K562 (cell line): ENCODE measurements around the gene KCNK4. TPM values are rescaled to one million over a fixed set of nuclear protein-coding genes. Genes with fewer than 3 reads are reported as not detected.

Experiments used
- ATAC-seq: fragments of 200-7000 bp; cut with Tn5 transposase; 3 replicates; pipeline ENCODE4 v1.9.1; 2020; ENCODE audit warnings: moderate library complexity
- BruUV-seq: library from RNA; stranded (reverse); fragments of 400-500 nt; replicated peaks from 2 replicates; lab custom pipeline; 2021; lab: Mats Ljungman, UMichigan
- CTCF ChIA-PET: fragments of 300-600 bp; formaldehyde crosslinking; extraction: SDS; loops from one replicate; lab custom pipeline; 2021; ENCODE audit warnings: low intra/inter-chr PET ratio; lab: Yijun Ruan, JAX
- POLR2A ChIA-PET: fragments of 300-600, 350-650 bp; sonication (Branson Sonifier 250); formaldehyde crosslinking; extraction: SDS; loops from one replicate; lab custom pipeline; 2021; ENCODE audit warnings: antibody characterized with exemption, inconsistent platforms; lab: Yijun Ruan, JAX
- DNase-seq, 4 experiments: peaks; one replicate each; pipeline versions ENCODE4 v3.0.0 to v3.0.0-alpha.2; 2011 to 2018; ENCODE audit warnings: low spot score in 3 of 4, mixed read lengths in 3 of 4; ENCODE audit errors: extremely low read depth in 1 of 4
- FAIRE-seq: peaks from 2 replicates; lab custom pipeline; 2011; peaks lifted over from hg19 to GRCh38; lab: Jason Lieb, UNC
- H2AFZ ChIP-seq: 2 replicates; pipeline ENCODE4 v1.6.0; 2011; ENCODE audit warnings: low read depth, low read length, control low read depth, inconsistent platforms
- H3K27ac ChIP-seq: fragments of 200-600 bp; 3 replicates; pipeline ENCODE4 v1.8.0; 2011; ENCODE audit warnings: low read depth, mild to moderate bottlenecking, control low read depth, inconsistent platforms, low read length, moderate library complexity, mixed read lengths; ENCODE audit errors: extremely low read depth
- H3K27me3 ChIP-seq, 2 experiments: fragments of 300-600 bp in 1 of 2; 2 replicates in 1 of 2; 3 replicates in 1 of 2; pipeline versions ENCODE4 v1.6.0 to v1.8.0; 2011; ENCODE audit warnings: inconsistent platforms in 2 of 2, low read length in 2 of 2, mild to moderate bottlenecking in 1 of 2, mixed read lengths in 1 of 2, moderate library complexity in 1 of 2; ENCODE audit not compliant: control insufficient read depth in 2 of 2, insufficient read depth in 2 of 2
- H3K36me3 ChIP-seq: fragments of 300-600 bp; 3 replicates; pipeline ENCODE4 v1.8.0; 2011; ENCODE audit warnings: mild to moderate bottlenecking, low read length, inconsistent platforms; ENCODE audit not compliant: control insufficient read depth, insufficient read depth
- H3K4me1 ChIP-seq, 2 experiments: fragments of 200-600 bp in 1 of 2; replicated peaks in 1 of 2; 2 replicates in 1 of 2; 3 replicates in 1 of 2; pipeline versions ENCODE4 v1.5.1 to v1.8.0; 2011; ENCODE audit warnings: inconsistent platforms in 2 of 2, low read length in 2 of 2, mild to moderate bottlenecking in 1 of 2, mixed read lengths in 1 of 2, moderate library complexity in 1 of 2; ENCODE audit not compliant: control insufficient read depth in 2 of 2, insufficient read depth in 2 of 2
- H3K4me2 ChIP-seq: 2 replicates; pipeline ENCODE4 v1.6.1; 2011; ENCODE audit warnings: low read length, control low read depth, inconsistent platforms, mixed read lengths; ENCODE audit not compliant: insufficient read depth
- H3K4me3 ChIP-seq: fragments of 200-600 bp; sonication (generic), shearing (Covaris generic); 2 replicates; pipeline ENCODE4 v1.5.1; 2016; ENCODE audit warnings: control low read depth, inconsistent platforms
- H3K79me2 ChIP-seq: fragments of 200-600 bp; 3 replicates; pipeline ENCODE4 v1.8.0; 2011; ENCODE audit warnings: low read length, inconsistent platforms; ENCODE audit not compliant: control insufficient read depth, insufficient read depth
- H3K9ac ChIP-seq, 2 experiments: 2 replicates each; pipeline versions ENCODE4 v1.6.0 to v1.6.1; 2011; ENCODE audit warnings: low read depth in 2 of 2, low read length in 2 of 2, control low read depth in 1 of 2, inconsistent platforms in 1 of 2, mild to moderate bottlenecking in 1 of 2, mixed read lengths in 1 of 2; ENCODE audit not compliant: insufficient read depth in 1 of 2
- H3K9me1 ChIP-seq: one replicate; pipeline ENCODE4 v1.6.0; 2011; ENCODE audit warnings: inconsistent platforms, mild to moderate bottlenecking, low read length, moderate library complexity; ENCODE audit not compliant: control insufficient read depth, insufficient read depth
- H3K9me3 ChIP-seq: replicated peaks from 2 replicates; pipeline ENCODE4 v1.5.1; 2011; ENCODE audit warnings: low read depth, low read length, inconsistent platforms; ENCODE audit not compliant: control insufficient read depth, insufficient read depth
- H4K20me1 ChIP-seq: replicated peaks from 2 replicates; pipeline ENCODE4 v1.6.1; 2011; ENCODE audit warnings: low read length, inconsistent platforms, mixed read lengths; ENCODE audit not compliant: control insufficient read depth, insufficient read depth
- CC2D1A ChIP-seq: fragments of 450-650 bp; IDR thresholded peaks from 2 replicates; pipeline ENCODE4 v1.6.1; 2017; ENCODE audit warnings: mild to moderate bottlenecking
- CTBP1 ChIP-seq: fragments of 450-650 bp; IDR thresholded peaks from 2 replicates; pipeline ENCODE4 v1.6.1; 2016; ENCODE audit warnings: borderline replicate concordance
- CTCF ChIP-seq, 3 experiments: IDR thresholded peaks in 2 of 3; conservative IDR thresholded peaks in 1 of 3; 2 replicates each; pipeline ENCODE4 v1.5.1; 2011 to 2012; ENCODE audit warnings: low read length in 3 of 3, mild to moderate bottlenecking in 3 of 3, control low read depth in 2 of 3, improper control_type of control experiment in 1 of 3, inconsistent platforms in 1 of 3, low read depth in 1 of 3, mixed read lengths in 1 of 3, moderate library complexity in 1 of 3; ENCODE audit not compliant: insufficient read depth in 2 of 3
- DEAF1 ChIP-seq: fragments of 450-650 bp; formaldehyde crosslinking; IDR thresholded peaks from 2 replicates; pipeline ENCODE4 v1.4.0; 2020; ENCODE audit warnings: mild to moderate bottlenecking, moderate library complexity
- MAZ ChIP-seq, 2 experiments: fragments of 450-650 bp in 1 of 2; sonication (generic) in 1 of 2; formaldehyde crosslinking; IDR thresholded peaks in 1 of 2; conservative IDR thresholded peaks in 1 of 2; 2 replicates each; pipeline versions ENCODE4 v1.4.0 to v1.5.0; 2020; ENCODE audit warnings: mild to moderate bottlenecking in 1 of 2, missing genetic modification reagents in 1 of 2
- MEIS2 ChIP-seq: fragments of 450-650 bp; IDR thresholded peaks from 2 replicates; pipeline ENCODE4 v1.6.1; 2014; ENCODE audit warnings: mild to moderate bottlenecking; ENCODE audit not compliant: partially characterized antibody
- RAD21 ChIP-seq, 2 experiments: fragments of 250-450 bp in 1 of 2; fragments of 450-650 bp in 1 of 2; sonication (Bioruptor Pico) in 1 of 2; formaldehyde crosslinking in 1 of 2; IDR thresholded peaks in 1 of 2; conservative IDR thresholded peaks in 1 of 2; 2 replicates each; pipeline versions ENCODE4 v1.4.0 to v1.8.0; 2020 to 2022; ENCODE audit warnings: mild to moderate bottlenecking in 2 of 2, moderate library complexity in 1 of 2
- RBFOX2 ChIP-seq: fragments of 200-400 bp; formaldehyde crosslinking; IDR thresholded peaks from 2 replicates; pipeline ENCODE4 v1.6.1; 2017; ENCODE audit warnings: low read depth, mild to moderate bottlenecking, low read length, moderate library complexity
- TFAP4 ChIP-seq: sonication (generic); formaldehyde crosslinking; IDR thresholded peaks from 2 replicates; pipeline ENCODE4 v1.8.0; 2022; ENCODE audit warnings: missing genetic modification reagents, mild to moderate bottlenecking, moderate library complexity, borderline replicate concordance
- ZNF12 ChIP-seq: sonication (generic); formaldehyde crosslinking; IDR thresholded peaks from 2 replicates; pipeline ENCODE4 v1.4.0; 2020; ENCODE audit warnings: mild to moderate bottlenecking, missing genetic modification reagents
- WGBS: fragments of 100-300 bp; shearing (Covaris generic); methylation state at CpG from one replicate; pipeline ENCODE4 v1.1.6; 2016; ENCODE audit warnings: low coverage, mixed read lengths; ENCODE audit not compliant: insufficient coverage; ENCODE audit errors: missing lambda C conversion rate; 5-methylcytosine and 5-hydroxymethylcytosine counted together
- in situ Hi-C: fragments of 300-500 bp; cut with MboI; formaldehyde crosslinking; loops from 4 replicates; pipeline ENCODE4 v1.15.0; 2018; ENCODE audit warnings: inconsistent platforms, mixed read lengths
- intact Hi-C: fragments of 100-400 bp; cut with micrococcal nuclease; formaldehyde crosslinking; loops from 2 replicates; pipeline ENCODE4 v1.14.2; 2022
- polyA plus RNA-seq, 8 experiments: library from polyadenylated mRNA; depleted of rRNA in 4 of 8; stranded (reverse) in 5 of 8; unstranded in 3 of 8; fragments of >200 nt; fragmentation: Nextera tagmentation in 2 of 8; fragmentation: Illumina TruSeq in 1 of 8; extraction: Ambion mirVana in 2 of 8; extraction: Trizol in 1 of 8; gene quantifications; 2 replicates each; pipeline versions ENCODE4 v1.2.1 to v1.2.3, GENCODE V29; 2011 to 2014; ENCODE audit warnings: inconsistent platforms in 1 of 8, missing spikeins in 1 of 8
- total RNA-seq, 7 experiments: library from RNA; depleted of rRNA in 6 of 7; stranded (reverse); fragments of >200 nt in 6 of 7; fragmentation: Illumina TruSeq in 2 of 7; extraction: Trizol in 2 of 7; gene quantifications; 2 replicates each; pipeline versions ENCODE4 v1.2.1 to v1.2.3, GENCODE V29; 2011 to 2021; ENCODE audit warnings: low replicate concordance in 1 of 7

The KCNK4 gene
- total and polyA plus RNA-seq, 9 of the 15 experiments (the other 6 are each of a cell fraction or from before 2014, with no cell fraction given), result not detected

- Histone ChIP-seq H3K9ac (peak overlapping the region in 1 of 2 experiments; percentile 69; a peak in 2 of 4 replicates), H2AFZ (no peak overlapping the region), H3K4me3 (no peak overlapping the region), H3K79me2 (no peaks in the 10 kb centered on the region), H3K4me2 (no peak overlapping the region), H4K20me1 (no peaks in the 10 kb centered on the region; the same call in 1 of the 2 replicates), H3K27me3 (no peaks in the 10 kb centered on the region), H3K36me3 (no peaks in the 10 kb centered on the region), H3K9me1 (no peaks in the 10 kb centered on the region), H3K27ac (no peak overlapping the region), H3K9me3 (no peaks in the 10 kb centered on the region), H3K4me1 (peaks cover 18 to 65% of the 10 kb centered on the region in 2 experiments; a peak in 4 of 5 replicates)
- peak; percentile 42 for ATAC-seq
- peak in 2 of 4 experiments; percentile 58 to 68 for DNase-seq
- POLR2A ChIA-PET, result no interaction called here
- WGBS, result 55% methylated on average over 11 of the region's 18 CpGs
- CTCF ChIA-PET, result interaction anchor here (0.5 to 2.0 kb wide), 2 partner anchors 26 to 138 kb away, joined by 3 to 8 read pairs; partner anchors contain the start of genes PRDX5 and TRMT112
- in situ Hi-C loops (no loop called here), intact Hi-C loops (loop anchor here (2.0 kb wide), 1 partner anchor 39 kb away; the partner anchor contains the start of gene ESRRA)
- no TSS peak for BruUV-seq
- FAIRE-seq, result no peak
- TF ChIP-seq CTBP1 (0 out of 2 replicates have a peak, but pooled peaks have one; percentile 25), CC2D1A (0 out of 2 replicates have a peak, but pooled peaks have one; percentile 28), TFAP4 (CRISPR knock-in tag) (peak; percentile 28; the same call in 1 of the 2 replicates), RBFOX2 (0 out of 2 replicates have a peak, but pooled peaks have one; percentile 2), DEAF1 (0 out of 2 replicates have a peak, but pooled peaks have one; percentile 24), MEIS2 (no peak), CTCF (IDR thresholded peaks at IDR 0.05 in 2 of 3, conservative IDR thresholded peaks at IDR 0.05 in 1 of 3; ENCODE audit: insufficient read depth in 2 of 3, low read depth in 1 of 3, low read length in 3 of 3) (peak; percentile 55 to 65 (median 65)), ZNF12 (CRISPR knock-in tag) (no peak), MAZ (CRISPR knock-in tag; conservative IDR thresholded peaks at IDR 0.05 in 1 of 2, IDR thresholded peaks at IDR 0.05 in 1 of 2) (0 out of 4 replicates have a peak, but pooled peaks of 1 of the 2 experiments have one; percentile 21), RAD21 (CRISPR knock-in tag; conservative IDR thresholded peaks at IDR 0.05 in 1 of 2, IDR thresholded peaks at IDR 0.05 in 1 of 2) (peak; percentile 58 to 75)
Observed at GRCh38 chr11:64343767-64344559, 52.9 kb downstream of the KCNK4 start.
